Parathyroid adenoma (tissue), 2 donors: ENCODE measurements around the gene ATF5.

Source experiments
- H2AFZ ChIP-seq: fragments of 300-600 bp; sonication (generic); one replicate; pipeline ENCODE4 v1.7.0; 2017; ENCODE audit warnings: antibody characterized with exemption, mild to moderate bottlenecking
- H3K27ac ChIP-seq: fragments of 300-600 bp; sonication (generic); one replicate; pipeline ENCODE4 v1.7.0; 2017
- H3K27me3 ChIP-seq: fragments of 300-600 bp; sonication (generic); one replicate; pipeline ENCODE4 v1.7.0; 2017; ENCODE audit warnings: low read length; ENCODE audit not compliant: control insufficient read depth, insufficient read depth
- H3K36me3 ChIP-seq: fragments of 300-600 bp; sonication (generic); one replicate; pipeline ENCODE4 v1.7.0; 2017; ENCODE audit warnings: low read length; ENCODE audit not compliant: control insufficient read depth, insufficient read depth
- H3K4me1 ChIP-seq: fragments of 300-600 bp; sonication (generic); one replicate; pipeline ENCODE4 v1.7.0; 2017; ENCODE audit warnings: control low read depth
- H3K4me2 ChIP-seq: fragments of 300-600 bp; sonication (generic); one replicate; pipeline ENCODE4 v1.7.0; 2017; ENCODE audit warnings: low read length
- H3K4me3 ChIP-seq: fragments of 300-600 bp; sonication (generic); one replicate; pipeline ENCODE4 v1.7.0; 2017; ENCODE audit warnings: low read depth, low read length
- H3K79me2 ChIP-seq: fragments of 300-600 bp; sonication (generic); one replicate; pipeline ENCODE4 v1.7.0; 2017; ENCODE audit warnings: control low read depth
- H3K9ac ChIP-seq: fragments of 300-600 bp; sonication (generic); one replicate; pipeline ENCODE4 v1.7.0; 2017; ENCODE audit warnings: mild to moderate bottlenecking
- H3K9me3 ChIP-seq: fragments of 300-600 bp; sonication (generic); one replicate; pipeline ENCODE4 v1.7.0; 2017; ENCODE audit warnings: low read length; ENCODE audit not compliant: control insufficient read depth
- CTCF ChIP-seq: fragments of 300-600 bp; sonication (generic); IDR thresholded peaks from one replicate; pipeline ENCODE4 v1.7.0; 2017; ENCODE audit warnings: antibody characterized with exemption, mild to moderate bottlenecking
- donor health status: primary hyperparathyroidism.

The ATF5 gene

GRCh38 chr19:49929121-49929610, at the start of gene ATF5, which contains the start of gene NUP62:
TSS of gene ATF5 (plus strand) at chr19:49929205. CDS start at chr19:49930851, 1,646 bp downstream.
TSS of gene NUP62 (minus strand) at chr19:49929504. CDS start at chr19:49909807, 19,697 bp downstream.
- Histone ChIP-seq H2AFZ (peak within 1 kb of the TSS; percentile 80), H3K4me1 (no peaks in the 10 kb centered on the region), H3K9me3 (no peaks in the 10 kb centered on the region), H3K4me3 (peak within 1 kb of the TSS; percentile 97), H3K27ac (peak within 1 kb of the TSS; percentile 87), H3K36me3 (no peaks in the 10 kb centered on the region), H3K9ac (peak within 1 kb of the TSS; percentile 48), H3K27me3 (no peaks in the 10 kb centered on the region), H3K4me2 (peak within 1 kb of the TSS; percentile 98), H3K79me2 (peaks cover 33% of the 10 kb centered on the region)
- no peak for TF ChIP-seq CTCF

GRCh38 chr19:49879243-49879963, 49.6 kb upstream of the ATF5 start:
- Histone ChIP-seq H3K79me2 (peaks cover 11% of the 10 kb centered on the region), H3K36me3 (no peaks in the 10 kb centered on the region), H3K27ac (no peak overlapping the region), H2AFZ (no peak overlapping the region), H3K4me1 (peaks cover 6% of the 10 kb centered on the region), H3K4me3 (no peak overlapping the region), H3K9me3 (no peaks in the 10 kb centered on the region), H3K9ac (no peak overlapping the region), H3K4me2 (no peak overlapping the region), H3K27me3 (no peaks in the 10 kb centered on the region)
- no peak for TF ChIP-seq CTCF

DNA sequence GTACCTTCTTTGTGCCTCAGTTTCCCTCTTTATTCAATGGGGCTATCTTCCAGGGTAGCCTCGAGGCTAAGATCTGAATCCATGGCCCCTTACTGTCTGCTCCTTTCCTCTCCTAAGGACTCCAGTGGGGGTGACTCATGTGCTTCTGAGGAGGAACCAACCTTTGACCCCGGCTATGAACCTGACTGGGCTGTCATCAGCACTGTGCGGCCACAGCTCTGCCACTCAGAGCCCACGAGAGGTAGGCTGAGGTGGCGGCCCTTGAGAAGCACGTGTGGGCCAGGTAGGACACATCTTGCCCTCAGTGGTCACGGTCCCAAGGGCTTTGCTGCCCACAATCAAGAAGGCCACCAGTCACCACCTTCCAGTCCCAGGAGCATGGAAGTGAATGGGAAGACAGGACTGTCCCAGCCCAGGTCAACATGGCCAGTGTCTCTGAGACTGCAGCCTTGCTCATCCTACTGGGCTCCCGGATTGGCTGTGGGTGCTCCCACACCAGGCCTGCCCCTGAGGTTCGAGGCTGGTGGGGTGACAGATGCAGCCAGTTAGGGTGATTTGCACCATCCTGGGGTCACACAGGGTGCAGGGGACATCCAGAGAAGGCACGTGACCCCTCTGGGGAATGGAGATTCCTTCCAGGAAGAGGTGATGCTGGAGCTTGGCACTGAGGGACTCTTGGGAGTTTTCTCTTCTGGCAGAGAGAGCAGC, 48.7 kb upstream of the ATF5 start:
- H3K4me2 ChIP-seq, result no peak overlapping the region
- H3K9me3 ChIP-seq, result no peaks in the 10 kb centered on the region
- H3K4me3 ChIP-seq, result no peak overlapping the region
- H3K36me3 ChIP-seq, result no peaks in the 10 kb centered on the region
- H3K9ac ChIP-seq, result no peak overlapping the region
- peaks cover 6% of the 10 kb centered on the region for H3K79me2 ChIP-seq
- H3K27ac ChIP-seq, result no peak overlapping the region
- TF ChIP-seq CTCF, result no peak
- H3K27me3 ChIP-seq, result no peaks in the 10 kb centered on the region
- H2AFZ ChIP-seq, result no peak overlapping the region
- H3K4me1 ChIP-seq, result peaks cover 4% of the 10 kb centered on the region

- H3K36me3 ChIP-seq, result no peaks in the 10 kb centered on the region
- H2AFZ ChIP-seq, result no peak overlapping the region
- H3K4me2 ChIP-seq, result no peak overlapping the region
- H3K4me1 ChIP-seq, result no peaks in the 10 kb centered on the region
- no peak overlapping the region for H3K9ac ChIP-seq
- no peak overlapping the region for H3K4me3 ChIP-seq
- H3K27me3 ChIP-seq, result no peaks in the 10 kb centered on the region
- no peaks in the 10 kb centered on the region for H3K9me3 ChIP-seq
- H3K79me2 ChIP-seq, result no peaks in the 10 kb centered on the region
- TF ChIP-seq CTCF, result no peak
- H3K27ac ChIP-seq, result no peak overlapping the region
Measured at GRCh38 chr19:49881186-49881585, 47.8 kb upstream of the ATF5 start.
